Measurements from ENCODE around the gene CATSPERZ.

GRCh38 chr11:64281957-64282770, 18.0 kb upstream of the CATSPERZ start:
- TF ChIP-seq CTCF (IDR thresholded peaks at IDR 0.05) = no peak
- TF ChIP-seq POLR2A (IDR thresholded peaks at IDR 0.05) = no peak
